Measurements from ENCODE around the gene CBX8.

CBX8 gene

GRCh38 chr17:79788989-79789942 lies 7.6 kb downstream of the CBX8 start:
- no peak for TF ChIP-seq CTCF (IDR thresholded peaks at IDR 0.05; ENCODE audit: borderline replicate concordance, insufficient read depth, low read depth, low read length)
- no peak overlapping the region for H3K4me3 ChIP-seq (ENCODE audit: low read depth, low read length)

GRCh38 chr17:79788455-79788854 lies 8.4 kb downstream of the CBX8 start:
- no peak overlapping the region for H3K4me3 ChIP-seq (ENCODE audit: low read depth, low read length)
- TF ChIP-seq CTCF (IDR thresholded peaks at IDR 0.05; ENCODE audit: borderline replicate concordance, insufficient read depth, low read depth, low read length): no peak

DNA sequence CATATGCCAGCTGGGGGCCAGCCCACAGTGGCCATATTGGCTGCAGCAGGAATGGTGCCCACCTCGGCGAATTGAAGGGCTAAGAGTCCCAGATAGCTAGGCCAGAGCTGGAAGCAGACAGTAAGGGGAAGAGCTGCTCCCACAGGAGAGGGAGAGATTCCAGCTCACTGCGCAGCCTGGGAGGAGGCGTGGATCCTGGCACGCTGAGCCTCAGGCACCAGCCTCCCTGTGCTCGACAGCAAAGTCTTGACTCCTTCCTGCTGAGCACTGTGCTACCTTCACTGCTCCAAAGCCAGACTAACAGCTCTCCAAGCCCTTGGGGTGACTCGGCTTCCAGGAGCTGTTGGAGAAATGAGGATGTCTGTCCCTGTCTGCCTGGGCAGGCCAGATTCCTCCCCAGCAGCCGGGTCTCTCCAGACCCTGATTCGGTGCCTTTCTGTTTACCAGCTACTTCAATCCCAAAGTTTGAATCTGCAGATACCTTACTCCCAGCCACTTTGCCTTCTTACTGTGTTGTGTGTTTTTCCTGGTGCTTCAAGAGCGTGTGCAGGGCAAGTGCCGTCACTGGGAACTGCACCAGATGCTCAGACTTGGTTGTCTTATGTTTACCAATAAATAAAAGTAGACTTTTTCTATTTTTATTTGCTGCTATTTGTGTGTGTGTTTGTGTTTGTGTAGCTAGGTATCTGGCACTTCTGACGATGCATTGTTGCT lies 9.8 kb downstream of the CBX8 start:
- no peak for TF ChIP-seq CTCF (IDR thresholded peaks at IDR 0.05; ENCODE audit: borderline replicate concordance, insufficient read depth, low read depth, low read length)
- no peak overlapping the region for H3K4me3 ChIP-seq (ENCODE audit: low read depth, low read length)

- no peak for TF ChIP-seq CTCF (IDR thresholded peaks at IDR 0.05; ENCODE audit: borderline replicate concordance, insufficient read depth, low read depth, low read length)
- no peak overlapping the region for H3K4me3 ChIP-seq (ENCODE audit: low read depth, low read length)
Observed at GRCh38 chr17:79785900-79786810, 10.7 kb downstream of the CBX8 start.

DNA sequence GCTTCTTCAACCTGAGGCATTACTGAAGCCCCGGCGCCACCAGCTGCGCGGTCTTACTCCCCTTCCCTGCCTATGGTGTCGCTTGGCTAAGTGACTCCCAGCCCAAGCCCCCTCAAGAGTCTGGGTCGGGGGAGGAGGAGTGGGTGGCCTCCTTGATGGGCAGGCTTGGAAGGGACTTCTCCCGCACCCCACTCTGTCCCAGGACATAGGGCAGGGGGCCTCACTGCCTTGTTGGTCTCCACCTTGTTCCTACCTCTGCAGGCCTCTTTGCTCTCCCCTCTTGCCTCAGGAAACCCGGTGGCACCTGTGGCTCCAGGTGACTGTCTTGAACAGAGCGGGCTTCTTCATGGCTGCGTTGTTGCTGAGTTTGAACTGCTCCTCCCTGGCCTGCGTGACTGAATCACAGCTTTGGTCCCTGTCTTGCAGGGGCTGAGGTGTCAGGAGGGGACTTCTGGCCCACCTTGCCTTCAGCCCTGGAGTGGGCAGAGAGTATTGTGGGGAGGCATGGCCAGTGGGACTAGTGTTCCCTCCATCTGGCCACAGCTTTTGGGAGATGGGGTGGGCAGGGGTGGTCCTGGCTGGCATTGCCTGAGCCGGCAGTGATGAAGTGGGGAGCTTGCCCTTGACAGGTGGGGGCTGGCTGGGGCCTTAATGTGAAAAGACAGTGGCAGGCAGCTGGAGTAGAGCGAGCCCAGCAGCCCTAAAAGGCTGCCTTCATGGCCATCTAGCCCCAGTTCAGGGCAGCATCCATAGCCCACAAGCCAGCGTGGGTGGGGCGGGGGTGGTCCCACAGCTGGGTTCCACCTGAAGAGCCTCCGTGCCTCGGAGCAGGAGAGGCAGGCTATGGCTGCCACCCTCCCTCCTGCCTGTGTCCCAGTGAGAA lies 11.6 kb downstream of the CBX8 start:
- no peak for TF ChIP-seq CTCF (IDR thresholded peaks at IDR 0.05; ENCODE audit: borderline replicate concordance, insufficient read depth, low read depth, low read length)
- no peak overlapping the region for H3K4me3 ChIP-seq (ENCODE audit: low read depth, low read length)
